T-cell (primary cell): ENCODE measurements around the gene DYNC1I1. TPM values are rescaled to one million over a fixed set of nuclear protein-coding genes. Genes with fewer than 3 reads are reported as not detected.

Experiments used
- ATAC-seq, 4 experiments: fragments of 200-7000 bp in 3 of 4; fragments of 150-1000 bp in 1 of 4; cut with Tn5 transposase; replicated peaks in 1 of 4; 1 replicate in 3 of 4; 2 replicates in 1 of 4; pipeline ENCODE4 v1.10.0; 2021; ENCODE audit warnings: moderate library complexity in 3 of 4, mild to moderate bottlenecking in 2 of 4, moderate number of reproducible peaks in 1 of 4
- CTCF ChIA-PET, 2 donors: fragments of 300-600 bp; sonication (Branson Sonifier 250); formaldehyde crosslinking; loops; one replicate each; lab custom pipeline; 2022; ENCODE audit warnings: antibody characterized with exemption in 2 of 2; lab: Charles Lee
- POLR2A ChIA-PET, 2 donors: fragments of 300-600 bp; sonication (Branson Sonifier 250); formaldehyde crosslinking; loops; one replicate each; lab custom pipeline; 2022; ENCODE audit warnings: antibody characterized with exemption in 2 of 2; lab: Charles Lee
- DNase-seq, 35 experiments: peaks; one replicate each; pipeline versions ENCODE4 v3.0.0 to v3.0.0-alpha.2; 2013 to 2023
- H3K27ac ChIP-seq: one replicate; pipeline ENCODE4 v1.5.1; 2013; ENCODE audit warnings: low read length
- H3K27me3 ChIP-seq, 2 experiments: replicated peaks in 1 of 2; 1 replicate in 1 of 2; 2 replicates in 1 of 2; pipeline versions ENCODE4 v1.6.1 to v1.7.0; 2013; ENCODE audit warnings: low read length in 1 of 2, mixed read lengths in 1 of 2; ENCODE audit not compliant: control insufficient read depth in 2 of 2, insufficient read depth in 2 of 2; ENCODE audit errors: extremely low read depth in 1 of 2
- H3K36me3 ChIP-seq, 2 donors: 1 replicate in 1 of 2; 2 replicates in 1 of 2; pipeline versions ENCODE4 v1.6.1 to v1.7.0; 2013; ENCODE audit warnings: low read length in 1 of 2; ENCODE audit not compliant: control insufficient read depth in 2 of 2, insufficient read depth in 1 of 2; ENCODE audit errors: extremely low read depth in 1 of 2
- H3K4me1 ChIP-seq, 2 experiments: 1 replicate in 1 of 2; 2 replicates in 1 of 2; pipeline versions ENCODE4 v1.6.1 to v1.7.0; 2013; ENCODE audit warnings: low read length in 2 of 2, mixed read lengths in 1 of 2; ENCODE audit not compliant: insufficient read depth in 2 of 2, control insufficient read depth in 1 of 2; ENCODE audit errors: extremely low read depth in 1 of 2
- H3K4me3 ChIP-seq, 2 donors: 1 replicate in 1 of 2; 2 replicates in 1 of 2; pipeline versions ENCODE4 v1.5.1 to v1.7.0; 2013; ENCODE audit warnings: mild to moderate bottlenecking in 2 of 2, low read length in 1 of 2, moderate library complexity in 1 of 2; ENCODE audit not compliant: control insufficient read depth in 1 of 2; ENCODE audit errors: extremely low read depth in 1 of 2
- H3K9me3 ChIP-seq: 2 replicates; pipeline ENCODE4 v1.7.0; 2013
- H3K27ac Mint-ChIP-seq, 2 donors: one replicate each; pipeline ENCODE4 v1.8.0; 2020 to 2021; ENCODE audit warnings: mild to moderate bottlenecking in 2 of 2, mixed read lengths in 2 of 2
- H3K27me3 Mint-ChIP-seq, 2 donors: one replicate each; pipeline ENCODE4 v1.8.0; 2021 to 2022; ENCODE audit warnings: mixed read lengths in 2 of 2
- H3K36me3 Mint-ChIP-seq: one replicate; pipeline ENCODE4 v1.8.0; 2021; ENCODE audit warnings: mixed read lengths
- H3K4me1 Mint-ChIP-seq, 3 donors: one replicate each; pipeline ENCODE4 v1.8.0; 2020 to 2022; ENCODE audit warnings: mixed read lengths in 3 of 3, mild to moderate bottlenecking in 1 of 3
- H3K4me3 Mint-ChIP-seq, 3 donors: one replicate each; pipeline ENCODE4 v1.8.0; 2020 to 2022; ENCODE audit warnings: mild to moderate bottlenecking in 3 of 3, mixed read lengths in 3 of 3, moderate library complexity in 3 of 3
- H3K9me3 Mint-ChIP-seq, 3 donors: one replicate each; pipeline ENCODE4 v1.8.0; 2020 to 2022; ENCODE audit warnings: mixed read lengths in 3 of 3
- WGBS: methylation state at CpG from one replicate; pipeline ENCODE4 v1.1.5; 2013; ENCODE audit warnings: missing lambda C conversion rate; ENCODE audit not compliant: insufficient coverage; 5-methylcytosine and 5-hydroxymethylcytosine counted together
- total RNA-seq, 35 experiments: library from RNA in 6 of 35; stranded (reverse) in 6 of 35; fragments of 120-200 nt in 1 of 35; gene quantifications; one replicate each; pipeline versions ENCODE4 v1.2.1 to v1.2.4 and lab custom pipeline; 2013 to 2026

The DYNC1I1 gene
- total RNA-seq, 5 donors from 2014 or later (not counting 1 experiment from before 2014, with no cell fraction given): 0.16 TPM; not detected in 4

- Mint-ChIP-seq H3K27me3 (peaks cover 2 to 13% of the 10 kb centered on the region in 2 donors), H3K36me3 (no peaks in the 10 kb centered on the region), H3K9me3 (peaks cover 0 to 3% (median 0%) of the 10 kb centered on the region in 3 donors), H3K27ac (no peak overlapping the region), H3K4me3 (no peak overlapping the region), H3K4me1 (no peaks in the 10 kb centered on the region)
- Histone ChIP-seq H3K27ac (no peak overlapping the region), H3K4me1 (no peaks in the 10 kb centered on the region), H3K36me3 (no peaks in the 10 kb centered on the region), H3K4me3 (no peak overlapping the region), H3K27me3 (no peaks in the 10 kb centered on the region), H3K9me3 (no peaks in the 10 kb centered on the region)
- ChIA-PET CTCF (no interaction called here), POLR2A (no interaction called here)
- ATAC-seq: no peak
- no peak for DNase-seq
- 71% methylated on average over 1 of the region's 4 CpGs for WGBS
Observed at GRCh38 chr7:95798401-95798930, 26.1 kb downstream of the DYNC1I1 start.

GRCh38 chr7:95800787-95801186 is 28.4 kb downstream of the DYNC1I1 start:
- Histone ChIP-seq H3K4me3 (no peak overlapping the region), H3K9me3 (no peaks in the 10 kb centered on the region), H3K27ac (no peak overlapping the region), H3K4me1 (no peaks in the 10 kb centered on the region), H3K27me3 (no peaks in the 10 kb centered on the region), H3K36me3 (no peaks in the 10 kb centered on the region)
- H3K36me3 Mint-ChIP-seq: no peaks in the 10 kb centered on the region
- no peak for DNase-seq
- no peak for ATAC-seq
- no CpG with 5 or more reads among the region's 3 CpGs for WGBS
- POLR2A ChIA-PET: no interaction called here
- H3K4me3 Mint-ChIP-seq: no peak overlapping the region
- H3K9me3 Mint-ChIP-seq: peaks cover 0 to 3% (median 0%) of the 10 kb centered on the region in 3 donors
- CTCF ChIA-PET: interaction anchor here in 1 of 2 donors (0.6 kb wide), 1 partner anchor 583 kb away, joined by 3 read pairs; no protein-coding TSS in a partner anchor
- no peak overlapping the region for H3K27ac Mint-ChIP-seq
- H3K27me3 Mint-ChIP-seq: peaks cover 4 to 13% of the 10 kb centered on the region in 2 donors
- no peaks in the 10 kb centered on the region for H3K4me1 Mint-ChIP-seq

- WGBS: no CpG with 5 or more reads among the region's 3 CpGs
- H3K27me3 Mint-ChIP-seq: peaks cover 4 to 13% of the 10 kb centered on the region in 2 donors
- H3K9me3 Mint-ChIP-seq: peaks cover 0 to 3% (median 0%) of the 10 kb centered on the region in 3 donors
- ATAC-seq (no peak), DNase-seq (no peak)
- no peak overlapping the region for H3K4me3 Mint-ChIP-seq
- Histone ChIP-seq H3K36me3 (no peaks in the 10 kb centered on the region), H3K4me1 (no peaks in the 10 kb centered on the region), H3K27ac (no peak overlapping the region), H3K4me3 (no peak overlapping the region), H3K27me3 (no peaks in the 10 kb centered on the region), H3K9me3 (no peaks in the 10 kb centered on the region)
- no peaks in the 10 kb centered on the region for H3K36me3 Mint-ChIP-seq
- POLR2A ChIA-PET: no interaction called here
- CTCF ChIA-PET: no interaction called here
- no peak overlapping the region for H3K27ac Mint-ChIP-seq
- H3K4me1 Mint-ChIP-seq: no peaks in the 10 kb centered on the region
Observed at GRCh38 chr7:95802270-95802669, 29.9 kb downstream of the DYNC1I1 start.

- Mint-ChIP-seq H3K9me3 (peaks cover 0 to 3% (median 0%) of the 10 kb centered on the region in 3 donors), H3K27ac (no peak overlapping the region), H3K4me1 (no peaks in the 10 kb centered on the region), H3K27me3 (peaks cover 4 to 19% of the 10 kb centered on the region in 2 donors), H3K36me3 (no peaks in the 10 kb centered on the region), H3K4me3 (no peak overlapping the region)
- no peak overlapping the region for H3K27ac ChIP-seq
- ChIA-PET CTCF (no interaction called here), POLR2A (no interaction called here)
- H3K9me3 ChIP-seq: no peaks in the 10 kb centered on the region
- no peaks in the 10 kb centered on the region for H3K36me3 ChIP-seq
- WGBS: 94% methylated on average over 3 of the region's 4 CpGs
- ATAC-seq (no peak), DNase-seq (no peak)
- H3K4me1 ChIP-seq: no peaks in the 10 kb centered on the region
- H3K4me3 ChIP-seq: no peak overlapping the region
- no peaks in the 10 kb centered on the region for H3K27me3 ChIP-seq
Observed at GRCh38 chr7:95804052-95804451, 31.7 kb downstream of the DYNC1I1 start.

- Mint-ChIP-seq H3K9me3 (peaks cover 0 to 3% (median 0%) of the 10 kb centered on the region in 3 donors), H3K4me1 (no peaks in the 10 kb centered on the region), H3K27me3 (peaks cover 2 to 13% of the 10 kb centered on the region in 2 donors), H3K4me3 (no peak overlapping the region), H3K36me3 (no peaks in the 10 kb centered on the region), H3K27ac (no peak overlapping the region)
- POLR2A ChIA-PET: no interaction called here
- Histone ChIP-seq H3K9me3 (no peaks in the 10 kb centered on the region), H3K36me3 (no peaks in the 10 kb centered on the region), H3K4me1 (no peaks in the 10 kb centered on the region), H3K27ac (no peak overlapping the region), H3K27me3 (no peaks in the 10 kb centered on the region), H3K4me3 (no peak overlapping the region)
- CTCF ChIA-PET: no interaction called here
- no peak for ATAC-seq
- no peak for DNase-seq
- WGBS: no CpG with 5 or more reads among the region's 1 CpG
Observed at GRCh38 chr7:95805909-95806308, 33.6 kb downstream of the DYNC1I1 start.

GRCh38 chr7:95808396-95808795 is 36.0 kb downstream of the DYNC1I1 start:
- Histone ChIP-seq H3K9me3 (no peaks in the 10 kb centered on the region), H3K27me3 (no peaks in the 10 kb centered on the region), H3K4me3 (no peak overlapping the region), H3K4me1 (no peaks in the 10 kb centered on the region), H3K36me3 (no peaks in the 10 kb centered on the region), H3K27ac (no peak overlapping the region)
- H3K4me1 Mint-ChIP-seq: no peaks in the 10 kb centered on the region
- no peak overlapping the region for H3K27ac Mint-ChIP-seq
- ChIA-PET CTCF (no interaction called here), POLR2A (no interaction called here)
- no peaks in the 10 kb centered on the region for H3K36me3 Mint-ChIP-seq
- WGBS: 80% methylated on average over 1 of the region's 2 CpGs
- DNase-seq: no peak
- H3K9me3 Mint-ChIP-seq: no peaks in the 10 kb centered on the region
- no peak for ATAC-seq
- H3K27me3 Mint-ChIP-seq: peaks cover 2 to 5% of the 10 kb centered on the region in 2 donors
- no peak overlapping the region for H3K4me3 Mint-ChIP-seq
